GM12801 (cell line): Measurements from ENCODE around the gene CCNYL1.

Experiments used
- CTCF ChIP-seq: IDR thresholded peaks from one replicate; pipeline ENCODE4 v1.5.1; 2011; ENCODE audit warnings: control low read depth; ENCODE audit not compliant: insufficient read length; ENCODE audit errors: extremely low read depth

CCNYL1 gene

GRCh38 chr2:207748993-207749392 lies 37.6 kb downstream of the CCNYL1 start:
- no peak for TF ChIP-seq CTCF

- no peak for TF ChIP-seq CTCF
Measured at GRCh38 chr2:207749873-207750272, 38.4 kb downstream of the CCNYL1 start.

GRCh38 chr2:207750345-207750744 lies 38.9 kb downstream of the CCNYL1 start:
- TF ChIP-seq CTCF = no peak

- TF ChIP-seq CTCF = no peak
Measured at GRCh38 chr2:207750876-207751275, 39.4 kb downstream of the CCNYL1 start.

GRCh38 chr2:207754498-207755383 lies 43.3 kb downstream of the CCNYL1 start:
- TF ChIP-seq CTCF = no peak

GRCh38 chr2:207758025-207758424 lies 46.6 kb downstream of the CCNYL1 start:
- TF ChIP-seq CTCF = no peak

- no peak for TF ChIP-seq CTCF
Measured at GRCh38 chr2:207759890-207760289, 48.5 kb downstream of the CCNYL1 start.
